Testis (tissue), 3 donors: ENCODE results near the gene CTTNBP2. TPM values are rescaled to one million over a fixed set of nuclear protein-coding genes. Genes with fewer than 3 reads are reported as not detected.
A peak's percentile ranks its signal among the peaks of the same experiment; 100 is the strongest.

Source experiments
- DNase-seq: peaks from one replicate; pipeline ENCODE4 v3.0.0-alpha.2; 2019
- H3K27ac ChIP-seq, 2 donors: fragments of 200-600 bp; sonication (generic); one replicate each; pipeline ENCODE4 v1.5.1; 2019
- H3K27me3 ChIP-seq: fragments of 200-600 bp; sonication (generic); one replicate; pipeline ENCODE4 v1.5.1; 2019
- H3K36me3 ChIP-seq: fragments of 200-600 bp; sonication (generic); one replicate; pipeline ENCODE4 v1.5.1; 2017; ENCODE audit warnings: low read depth; ENCODE audit errors: missing control alignments
- H3K4me1 ChIP-seq: fragments of 200-600 bp; sonication (generic); one replicate; pipeline ENCODE4 v1.5.1; 2019
- H3K4me3 ChIP-seq, 2 donors: fragments of 200-600 bp; sonication (generic); one replicate each; pipeline ENCODE4 v1.5.1; 2017 to 2019
- H3K9me3 ChIP-seq: fragments of 200-600 bp; sonication (generic); one replicate; pipeline ENCODE4 v1.5.1; 2017
- POLR2A ChIP-seq: fragments of 450-650 bp; IDR thresholded peaks from one replicate; pipeline ENCODE4 v1.6.1; 2017; ENCODE audit warnings: antibody characterized with exemption, mild to moderate bottlenecking, moderate library complexity
- whole genome bisulfite sequencing, 2 donors: methylation state at CpG; one replicate each; pipeline ENCODE4 v1.1.5; 2018; 5-methylcytosine and 5-hydroxymethylcytosine counted together
- intact Hi-C: fragments of 100-400 bp; cut with DNase I; formaldehyde crosslinking; loops from one replicate; pipeline ENCODE4 v1.15.1; 2023; ENCODE audit warnings: low total_unique reads
- polyA plus RNA-seq: library from polyadenylated mRNA; stranded (reverse); fragments of 350-450 nt; fragmentation: Illumina TruSeq; extraction: RNeasy Lipid Tissue Mini Kit (QIAGEN cat#74804); gene quantifications from one replicate; pipeline ENCODE4 v1.2.3, GENCODE V29; 2014; ENCODE audit warnings: low read depth, low replicate concordance; ENCODE audit not compliant: insufficient read depth
- total RNA-seq, 2 donors: library from RNA; depleted of rRNA; stranded (reverse); fragments of >200 nt; gene quantifications; one replicate each; pipeline ENCODE4 v1.2.3, GENCODE V29; 2016
- TF ChIP-seq, protein P1 (sequence below), 3 experiments: fragments of 450-650 bp in 2 of 3; fragments of 200-600 bp in 1 of 3; sonication (generic) in 1 of 3; IDR thresholded peaks; one replicate each; pipeline ENCODE4 v1.5.1; 2016 to 2019; ENCODE audit warnings: antibody characterized with exemption in 3 of 3, mild to moderate bottlenecking in 2 of 3, moderate library complexity in 1 of 3

CTTNBP2 gene
- total and polyA plus RNA-seq, 3 donors from 2014 or later = 2.7 to 4.3 (median 3.4) TPM

DNA sequence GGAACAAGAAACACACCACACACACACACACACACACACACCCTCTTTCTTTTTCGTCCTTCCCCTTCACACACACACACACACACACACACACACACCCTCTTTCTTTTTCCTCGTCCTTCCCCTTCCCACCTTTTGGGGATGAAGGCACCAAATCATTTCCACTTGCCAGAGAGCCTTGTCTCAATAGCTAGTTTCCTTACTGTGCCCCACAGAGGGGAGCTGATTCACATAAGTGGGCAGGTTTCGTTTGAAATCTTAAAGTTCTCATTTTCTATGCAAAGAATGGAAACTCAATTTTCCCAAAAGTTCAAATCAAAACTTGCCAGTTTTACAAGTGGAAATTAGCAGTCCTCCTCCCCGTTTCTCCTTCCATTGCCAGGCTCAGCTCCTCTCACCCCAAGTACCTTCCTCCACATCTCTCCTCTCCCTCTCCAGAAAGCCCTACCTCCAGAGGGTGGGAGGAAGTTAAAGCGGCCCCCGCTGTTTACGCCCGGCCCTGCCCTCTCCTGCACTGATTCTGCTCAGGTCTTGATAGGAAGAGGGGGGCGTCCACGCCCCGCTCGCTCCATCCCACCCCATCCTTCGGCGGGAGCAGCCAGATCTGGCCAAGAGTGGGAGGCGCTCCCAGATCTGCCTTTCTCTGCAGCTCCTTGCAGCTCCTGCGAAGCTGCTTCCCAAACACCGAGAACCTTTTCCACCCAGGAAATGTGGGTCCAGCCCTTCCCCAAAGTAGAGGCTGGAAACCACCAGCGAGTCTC lies 1.3 kb downstream of the CTTNBP2 start:
- 4 to 5% methylated on average over 17 to 18 of the region's 18 CpGs for WGBS, 2 donors
- Histone ChIP-seq H3K4me1 (no peaks in the 10 kb centered on the region), H3K36me3 (no peaks in the 10 kb centered on the region), H3K27me3 (no peaks in the 10 kb centered on the region), H3K9me3 (no peaks in the 10 kb centered on the region), H3K4me3 (peak overlapping the region; percentile 62 to 70), H3K27ac (no peak overlapping the region)
- DNase-seq = peak; percentile 21
- intact Hi-C loops = no loop called here
- TF ChIP-seq, protein P1, sequence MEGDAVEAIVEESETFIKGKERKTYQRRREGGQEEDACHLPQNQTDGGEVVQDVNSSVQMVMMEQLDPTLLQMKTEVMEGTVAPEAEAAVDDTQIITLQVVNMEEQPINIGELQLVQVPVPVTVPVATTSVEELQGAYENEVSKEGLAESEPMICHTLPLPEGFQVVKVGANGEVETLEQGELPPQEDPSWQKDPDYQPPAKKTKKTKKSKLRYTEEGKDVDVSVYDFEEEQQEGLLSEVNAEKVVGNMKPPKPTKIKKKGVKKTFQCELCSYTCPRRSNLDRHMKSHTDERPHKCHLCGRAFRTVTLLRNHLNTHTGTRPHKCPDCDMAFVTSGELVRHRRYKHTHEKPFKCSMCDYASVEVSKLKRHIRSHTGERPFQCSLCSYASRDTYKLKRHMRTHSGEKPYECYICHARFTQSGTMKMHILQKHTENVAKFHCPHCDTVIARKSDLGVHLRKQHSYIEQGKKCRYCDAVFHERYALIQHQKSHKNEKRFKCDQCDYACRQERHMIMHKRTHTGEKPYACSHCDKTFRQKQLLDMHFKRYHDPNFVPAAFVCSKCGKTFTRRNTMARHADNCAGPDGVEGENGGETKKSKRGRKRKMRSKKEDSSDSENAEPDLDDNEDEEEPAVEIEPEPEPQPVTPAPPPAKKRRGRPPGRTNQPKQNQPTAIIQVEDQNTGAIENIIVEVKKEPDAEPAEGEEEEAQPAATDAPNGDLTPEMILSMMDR (IDR thresholded peaks at IDR 0.05) = no peak
- no peak for TF ChIP-seq POLR2A

DNA sequence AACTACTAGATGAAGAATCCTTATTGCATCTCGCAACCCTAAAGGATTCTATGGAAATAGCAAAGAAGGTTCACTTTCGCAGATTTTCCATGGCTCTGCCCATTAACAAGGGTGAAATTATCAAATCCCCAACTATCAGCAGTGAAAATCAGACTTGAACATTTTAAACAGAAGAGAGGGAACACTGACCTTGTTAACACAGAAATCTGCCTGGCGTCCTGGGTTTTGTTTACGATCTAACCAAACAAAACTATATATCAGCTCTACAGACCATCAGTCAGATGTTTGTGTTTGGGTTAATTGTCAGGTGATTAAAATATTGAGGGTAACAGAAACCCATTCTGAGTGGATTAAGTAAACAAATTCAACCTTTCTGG lies 1.9 kb downstream of the CTTNBP2 start:
- no peak for DNase-seq
- H3K27ac ChIP-seq = no peak overlapping the region

DNA sequence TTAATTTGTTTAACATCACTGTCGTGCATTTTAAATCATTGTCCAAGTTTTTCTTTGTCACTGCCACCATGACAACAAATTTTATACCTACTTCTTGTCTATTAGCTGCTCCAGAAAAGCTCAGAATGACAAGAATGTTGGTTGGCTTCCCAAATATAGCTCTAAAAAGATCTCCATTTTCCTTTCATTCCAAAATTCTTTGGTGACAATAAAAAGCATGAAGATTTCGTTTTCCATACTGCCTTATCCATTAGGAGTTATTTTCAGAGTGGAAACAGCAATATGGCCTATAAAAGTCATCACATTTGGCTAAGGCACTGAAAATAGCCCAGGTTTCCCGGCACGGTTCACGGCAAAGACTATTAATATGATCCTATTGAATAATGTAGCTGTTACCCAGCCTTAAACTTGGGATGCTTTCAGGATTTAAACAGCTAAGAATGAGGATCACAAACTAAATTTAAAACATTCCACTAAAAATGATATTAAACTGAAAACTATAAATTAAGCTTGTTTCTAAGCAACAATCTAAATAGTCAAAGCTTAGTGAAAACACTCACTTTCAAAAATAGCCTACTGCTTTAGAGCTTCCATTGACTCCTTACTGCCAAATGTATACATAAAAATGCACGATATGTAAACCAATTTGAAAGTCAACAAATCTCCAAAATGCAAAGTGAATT lies 2.7 kb downstream of the CTTNBP2 start:
- no peaks in the 10 kb centered on the region for H3K4me1 ChIP-seq
- no peak for TF ChIP-seq POLR2A
- TF ChIP-seq, protein P1 (IDR thresholded peaks at IDR 0.05) = no peak
- no peaks in the 10 kb centered on the region for H3K9me3 ChIP-seq
- no peak for DNase-seq
- no peaks in the 10 kb centered on the region for H3K27me3 ChIP-seq
- no peaks in the 10 kb centered on the region for H3K36me3 ChIP-seq
- H3K27ac ChIP-seq = no peak overlapping the region
- intact Hi-C loops = no loop called here
- 76 to 79% methylated on average over 6 of the region's 6 CpGs for WGBS, 2 donors
- H3K4me3 ChIP-seq = no peak overlapping the region

More for the DNA sequence above, 1.9 kb downstream of the CTTNBP2 start:
- Histone ChIP-seq H3K4me1 (no peaks in the 10 kb centered on the region), H3K27me3 (no peaks in the 10 kb centered on the region), H3K36me3 (no peaks in the 10 kb centered on the region), H3K4me3 (no peak overlapping the region), H3K9me3 (no peaks in the 10 kb centered on the region)
- WGBS, 2 donors = 60 to 64% methylated on average over 4 of the region's 4 CpGs
- intact Hi-C loops = no loop called here
- TF ChIP-seq, protein P1 (IDR thresholded peaks at IDR 0.05) = no peak
- no peak for TF ChIP-seq POLR2A

DNA sequence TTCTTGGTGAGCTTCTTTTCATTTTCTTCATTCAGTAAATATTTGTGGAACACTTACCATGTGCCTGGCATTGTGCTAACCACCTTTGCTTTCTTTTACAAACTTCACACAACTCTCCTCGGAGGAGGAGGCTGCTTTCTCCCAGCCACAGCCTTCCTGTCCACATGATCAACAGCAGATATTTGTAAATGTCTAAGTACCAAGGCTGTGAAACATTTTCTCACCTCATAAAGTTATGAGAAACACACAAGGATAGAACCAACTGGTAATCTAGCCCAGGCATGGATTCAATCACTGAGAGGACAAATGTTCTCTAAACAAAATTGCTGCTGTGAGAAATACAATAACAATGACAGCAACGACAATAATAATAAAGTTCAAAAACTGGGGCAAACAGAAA lies 3.9 kb downstream of the CTTNBP2 start:
- Histone ChIP-seq H3K9me3 (no peaks in the 10 kb centered on the region), H3K4me1 (no peaks in the 10 kb centered on the region), H3K4me3 (no peak overlapping the region), H3K36me3 (no peaks in the 10 kb centered on the region), H3K27ac (no peak overlapping the region), H3K27me3 (no peaks in the 10 kb centered on the region)
- DNase-seq = no peak
- TF ChIP-seq, protein P1 (IDR thresholded peaks at IDR 0.05) = no peak
- no peak for TF ChIP-seq POLR2A
- intact Hi-C loops = no loop called here
- WGBS, 2 donors = 81 to 86% methylated on average over 2 of the region's 2 CpGs
